Astrocyte (in vitro differentiated cells and primary cell): ENCODE data around the gene SQSTM1.

ENCODE experiments used
- CTCF ChIP-seq: IDR thresholded peaks from 2 replicates; pipeline ENCODE4 v1.5.1; 2011; ENCODE audit warnings: low read depth, mild to moderate bottlenecking, inconsistent platforms, low read length, moderate library complexity; ENCODE audit not compliant: insufficient read depth
- EZH2 ChIP-seq: IDR thresholded peaks from 2 replicates; pipeline ENCODE4 v1.6.1; 2012; ENCODE audit warnings: mild to moderate bottlenecking, low read length, inconsistent platforms; ENCODE audit not compliant: insufficient read depth

GRCh38 chr5:179862296-179862695 lies 41.6 kb downstream of the SQSTM1 start:
- TF ChIP-seq CTCF: no peak
- no peak for TF ChIP-seq EZH2
